ENCODE results near the gene C1QL3. TPM values are rescaled to one million over a fixed set of nuclear protein-coding genes. Genes with fewer than 3 reads are reported as not detected.
A peak's percentile ranks its signal among the peaks of the same experiment; 100 is the strongest.

C1QL3 gene
- total and polyA plus RNA-seq, 7 experiments from 2014 or later, result 0.58 TPM; not detected in 6

DNA sequence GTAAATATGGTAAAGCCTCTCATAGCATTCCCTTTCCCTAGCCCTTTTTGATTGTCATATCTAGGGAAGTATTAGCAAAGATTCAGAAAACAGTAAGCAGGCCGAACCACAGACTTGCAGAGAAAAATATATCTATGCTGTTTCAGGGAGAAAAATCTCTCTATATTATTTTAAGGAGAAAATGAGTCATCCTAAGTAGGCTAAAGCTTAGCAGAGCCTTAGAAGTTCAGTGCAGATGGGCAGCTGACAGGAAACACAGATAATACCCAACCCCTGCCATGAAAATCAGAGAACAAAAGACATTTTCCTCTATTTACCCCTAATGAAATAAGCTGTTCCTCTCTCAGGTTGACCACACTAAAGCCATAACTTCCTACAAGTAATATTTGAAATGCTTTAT, 16.5 kb downstream of the C1QL3 start:
- peaks cover 0 to 4% (median 0%) of the 10 kb centered on the region in 7 donors for H3K4me1 Mint-ChIP-seq
- Histone ChIP-seq H3K4me1 (ENCODE audit: control insufficient read depth in 2 of 2, insufficient read depth in 2 of 2, low read length in 2 of 2) (no peaks in the 10 kb centered on the region), H3K27ac (ENCODE audit: low read depth, low read length) (no peak overlapping the region), H3K36me3 (ENCODE audit: control insufficient read depth in 2 of 3, insufficient read depth in 3 of 3, low read length in 3 of 3) (peaks cover 0 to 26% (median 0%) of the 10 kb centered on the region in 3 experiments), H3K9me3 (ENCODE audit: control insufficient read depth in 2 of 3, low read length in 3 of 3) (no peaks in the 10 kb centered on the region), H3K27me3 (ENCODE audit: control insufficient read depth in 2 of 2, insufficient read depth in 2 of 2, low read length in 2 of 2) (no peaks in the 10 kb centered on the region), H3K4me3 (ENCODE audit: low read length) (no peak overlapping the region)
- peaks cover 0 to 4% (median 0%) of the 10 kb centered on the region in 11 donors for H3K9me3 Mint-ChIP-seq
- intact Hi-C loops (cut with micrococcal nuclease), result no loop called here
- peaks cover 0 to 27% (median 14%) of the 10 kb centered on the region in 5 donors for H3K36me3 Mint-ChIP-seq
- H3K27me3 Mint-ChIP-seq, result no peaks in the 10 kb centered on the region
- no peak for DNase-seq
- ChIA-PET POLR2A (no interaction called here), CTCF (no interaction called here)
- ATAC-seq, result no peak
- no peak overlapping the region for H3K27ac Mint-ChIP-seq
- no peak overlapping the region for H3K4me3 Mint-ChIP-seq

DNA sequence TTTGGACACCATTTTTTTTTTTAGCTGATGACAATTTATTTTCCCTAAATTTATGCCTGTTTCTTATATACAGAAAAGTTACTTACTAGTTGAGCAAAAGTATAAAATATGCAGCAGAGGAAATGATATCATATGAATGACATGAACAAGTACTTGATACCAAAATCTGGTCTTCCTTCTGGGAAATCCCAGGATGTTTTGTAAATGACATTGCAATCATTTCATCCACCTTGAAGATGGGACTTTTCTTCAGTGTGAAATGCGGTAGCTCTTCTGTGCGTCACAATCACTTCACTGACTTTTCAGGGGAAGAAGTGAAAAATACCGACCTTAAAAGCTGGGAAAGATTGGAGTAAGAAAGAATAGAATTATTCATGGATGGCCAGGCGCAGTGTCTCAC, 23.8 kb downstream of the C1QL3 start:
- Histone ChIP-seq H3K4me1 (ENCODE audit: control insufficient read depth in 2 of 2, insufficient read depth in 2 of 2, low read length in 2 of 2) (no peaks in the 10 kb centered on the region), H3K36me3 (ENCODE audit: control insufficient read depth in 2 of 3, insufficient read depth in 3 of 3, low read length in 3 of 3) (peaks cover 0 to 5% (median 0%) of the 10 kb centered on the region in 3 experiments), H3K4me3 (ENCODE audit: low read length) (no peak overlapping the region), H3K27ac (ENCODE audit: low read depth, low read length) (no peak overlapping the region), H3K27me3 (ENCODE audit: control insufficient read depth in 2 of 2, insufficient read depth in 2 of 2, low read length in 2 of 2) (no peaks in the 10 kb centered on the region), H3K9me3 (ENCODE audit: control insufficient read depth in 2 of 3, low read length in 3 of 3) (no peaks in the 10 kb centered on the region)
- peaks cover 0 to 17% (median 5%) of the 10 kb centered on the region in 7 donors for H3K4me1 Mint-ChIP-seq
- no peak overlapping the region for H3K4me3 Mint-ChIP-seq
- DNase-seq (no peak), ATAC-seq (no peak)
- no peaks in the 10 kb centered on the region for H3K9me3 Mint-ChIP-seq
- intact Hi-C loops (cut with micrococcal nuclease), result no loop called here
- ChIA-PET POLR2A (no interaction called here), CTCF (no interaction called here)
- no peaks in the 10 kb centered on the region for H3K27me3 Mint-ChIP-seq
- peaks cover 1 to 58% (median 26%) of the 10 kb centered on the region in 5 donors for H3K36me3 Mint-ChIP-seq
- H3K27ac Mint-ChIP-seq, result no peak overlapping the region

DNA sequence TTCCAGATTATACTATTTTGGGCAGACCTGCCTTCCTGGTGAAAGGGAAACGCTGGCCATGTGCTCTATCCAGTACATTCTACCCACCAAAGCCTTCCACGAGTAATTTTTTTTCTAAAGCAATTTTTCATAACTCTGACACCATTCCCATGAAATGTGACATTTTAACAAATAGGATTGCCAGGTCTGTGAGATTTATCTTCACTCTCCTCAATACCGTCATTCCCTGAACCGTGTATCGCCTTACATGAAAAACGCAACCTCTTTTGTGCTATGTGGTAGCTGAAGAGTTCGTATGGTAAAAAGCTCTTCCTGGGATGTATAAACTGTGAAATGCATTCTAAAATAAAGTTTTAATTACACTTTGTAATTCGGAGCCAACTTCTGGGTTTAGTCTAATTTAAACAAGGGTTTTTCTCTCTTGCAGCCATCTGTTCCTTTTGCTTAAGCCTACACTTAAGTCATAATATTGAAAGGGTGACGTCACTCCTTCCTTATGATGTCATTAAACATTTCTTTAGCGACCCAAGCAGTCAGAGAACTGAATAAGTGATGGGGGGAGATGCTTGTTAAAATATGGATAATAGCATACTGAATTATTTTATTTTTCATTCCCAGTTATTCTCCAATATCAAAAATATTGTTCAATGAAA, 27.7 kb downstream of the C1QL3 start:
- Mint-ChIP-seq H3K9me3 (no peaks in the 10 kb centered on the region), H3K36me3 (peaks cover 4 to 73% (median 41%) of the 10 kb centered on the region in 5 donors), H3K4me1 (peaks cover 0 to 27% (median 4%) of the 10 kb centered on the region in 7 donors), H3K27ac (peak overlapping the region in 1 of 9 donors; percentile 51), H3K27me3 (no peaks in the 10 kb centered on the region), H3K4me3 (no peak overlapping the region)
- H3K4me1 ChIP-seq (ENCODE audit: control insufficient read depth in 2 of 2, insufficient read depth in 2 of 2, low read length in 2 of 2), result no peaks in the 10 kb centered on the region
- no peak for DNase-seq
- peaks cover 0 to 14% (median 0%) of the 10 kb centered on the region in 3 experiments for H3K36me3 ChIP-seq (ENCODE audit: control insufficient read depth in 2 of 3, insufficient read depth in 3 of 3, low read length in 3 of 3)
- H3K27me3 ChIP-seq (ENCODE audit: control insufficient read depth in 2 of 2, insufficient read depth in 2 of 2, low read length in 2 of 2), result no peaks in the 10 kb centered on the region
- ChIA-PET CTCF (no interaction called here), POLR2A (no interaction called here)
- intact Hi-C loops (cut with micrococcal nuclease), result no loop called here
- H3K9me3 ChIP-seq (ENCODE audit: control insufficient read depth in 2 of 3, low read length in 3 of 3), result no peaks in the 10 kb centered on the region
- H3K4me3 ChIP-seq (ENCODE audit: low read length), result no peak overlapping the region
- no peak overlapping the region for H3K27ac ChIP-seq (ENCODE audit: low read depth, low read length)
- ATAC-seq, result no peak

DNA sequence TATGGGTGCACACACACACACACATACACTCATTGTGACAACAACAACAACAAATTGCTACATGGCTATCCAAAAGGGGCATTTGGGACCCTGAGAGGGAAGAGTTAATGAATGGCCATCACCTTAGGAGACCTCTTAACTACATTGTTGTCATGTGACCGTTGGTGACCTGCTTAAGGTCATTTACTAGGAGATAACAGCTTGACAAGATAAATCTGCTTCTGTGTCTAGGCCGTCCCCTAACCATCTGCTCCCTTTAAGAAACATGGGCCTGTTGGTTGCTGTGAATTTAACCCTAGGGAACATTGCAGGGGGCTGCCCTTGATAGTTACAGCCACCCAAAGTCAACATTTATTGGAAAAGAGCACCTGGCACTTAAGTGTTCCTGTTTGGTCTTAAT, 29.7 kb downstream of the C1QL3 start:
- Mint-ChIP-seq H3K4me3 (no peak overlapping the region), H3K4me1 (peaks cover 0 to 21% (median 0%) of the 10 kb centered on the region in 7 donors), H3K27ac (no peak overlapping the region), H3K27me3 (no peaks in the 10 kb centered on the region), H3K9me3 (no peaks in the 10 kb centered on the region), H3K36me3 (peaks cover 3 to 69% (median 40%) of the 10 kb centered on the region in 5 donors)
- H3K4me3 ChIP-seq (ENCODE audit: low read length), result no peak overlapping the region
- H3K36me3 ChIP-seq (ENCODE audit: control insufficient read depth in 2 of 3, insufficient read depth in 3 of 3, low read length in 3 of 3), result peaks cover 0 to 19% (median 5%) of the 10 kb centered on the region in 3 experiments
- ChIA-PET CTCF (no interaction called here), POLR2A (no interaction called here)
- DNase-seq (no peak), ATAC-seq (no peak)
- no peaks in the 10 kb centered on the region for H3K9me3 ChIP-seq (ENCODE audit: control insufficient read depth in 2 of 3, low read length in 3 of 3)
- H3K27me3 ChIP-seq (ENCODE audit: control insufficient read depth in 2 of 2, insufficient read depth in 2 of 2, low read length in 2 of 2), result no peaks in the 10 kb centered on the region
- intact Hi-C loops (cut with micrococcal nuclease), result no loop called here
- H3K27ac ChIP-seq (ENCODE audit: low read depth, low read length), result no peak overlapping the region
- H3K4me1 ChIP-seq (ENCODE audit: control insufficient read depth in 2 of 2, insufficient read depth in 2 of 2, low read length in 2 of 2), result no peaks in the 10 kb centered on the region

DNA sequence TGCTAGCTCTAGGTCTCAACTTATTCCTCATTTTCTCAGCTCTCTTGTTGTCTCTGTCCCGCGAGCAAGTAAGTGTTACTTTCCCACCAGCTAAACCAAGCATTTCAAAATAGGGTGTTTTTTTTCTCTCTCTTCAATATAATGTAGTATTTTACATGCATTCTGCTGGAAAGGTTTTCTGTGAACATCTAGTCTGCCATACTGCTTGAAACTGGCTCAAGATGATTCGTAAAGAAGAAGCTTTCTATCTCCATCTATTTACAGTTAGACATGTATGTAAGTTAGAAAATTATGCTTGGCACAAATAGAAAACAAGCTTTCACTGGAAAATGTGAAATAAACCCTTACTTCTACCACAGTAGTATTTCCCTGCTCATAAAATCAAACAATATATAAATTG, 31.2 kb downstream of the C1QL3 start:
- peaks cover 0 to 14% (median 12%) of the 10 kb centered on the region in 3 experiments for H3K36me3 ChIP-seq (ENCODE audit: control insufficient read depth in 2 of 3, insufficient read depth in 3 of 3, low read length in 3 of 3)
- H3K9me3 Mint-ChIP-seq, result no peaks in the 10 kb centered on the region
- ATAC-seq (no peak), DNase-seq (no peak)
- POLR2A ChIA-PET, result no interaction called here
- H3K4me3 Mint-ChIP-seq, result no peak overlapping the region
- H3K27me3 ChIP-seq (ENCODE audit: control insufficient read depth in 2 of 2, insufficient read depth in 2 of 2, low read length in 2 of 2), result no peaks in the 10 kb centered on the region
- H3K4me3 ChIP-seq (ENCODE audit: low read length), result no peak overlapping the region
- CTCF ChIA-PET, result interaction anchor here (0.6 kb wide), 2 partner anchors 317 to 693 kb away, joined by 3 to 5 read pairs; no protein-coding TSS in a partner anchor
- H3K4me1 Mint-ChIP-seq, result peaks cover 0 to 12% (median 0%) of the 10 kb centered on the region in 7 donors
- H3K27me3 Mint-ChIP-seq, result no peaks in the 10 kb centered on the region
- H3K9me3 ChIP-seq (ENCODE audit: control insufficient read depth in 2 of 3, low read length in 3 of 3), result no peaks in the 10 kb centered on the region
- H3K27ac ChIP-seq (ENCODE audit: low read depth, low read length), result no peak overlapping the region
- H3K36me3 Mint-ChIP-seq, result peaks cover 3 to 71% (median 45%) of the 10 kb centered on the region in 5 donors
- no peaks in the 10 kb centered on the region for H3K4me1 ChIP-seq (ENCODE audit: control insufficient read depth in 2 of 2, insufficient read depth in 2 of 2, low read length in 2 of 2)
- intact Hi-C loops (cut with micrococcal nuclease), result no loop called here
- no peak overlapping the region for H3K27ac Mint-ChIP-seq

DNA sequence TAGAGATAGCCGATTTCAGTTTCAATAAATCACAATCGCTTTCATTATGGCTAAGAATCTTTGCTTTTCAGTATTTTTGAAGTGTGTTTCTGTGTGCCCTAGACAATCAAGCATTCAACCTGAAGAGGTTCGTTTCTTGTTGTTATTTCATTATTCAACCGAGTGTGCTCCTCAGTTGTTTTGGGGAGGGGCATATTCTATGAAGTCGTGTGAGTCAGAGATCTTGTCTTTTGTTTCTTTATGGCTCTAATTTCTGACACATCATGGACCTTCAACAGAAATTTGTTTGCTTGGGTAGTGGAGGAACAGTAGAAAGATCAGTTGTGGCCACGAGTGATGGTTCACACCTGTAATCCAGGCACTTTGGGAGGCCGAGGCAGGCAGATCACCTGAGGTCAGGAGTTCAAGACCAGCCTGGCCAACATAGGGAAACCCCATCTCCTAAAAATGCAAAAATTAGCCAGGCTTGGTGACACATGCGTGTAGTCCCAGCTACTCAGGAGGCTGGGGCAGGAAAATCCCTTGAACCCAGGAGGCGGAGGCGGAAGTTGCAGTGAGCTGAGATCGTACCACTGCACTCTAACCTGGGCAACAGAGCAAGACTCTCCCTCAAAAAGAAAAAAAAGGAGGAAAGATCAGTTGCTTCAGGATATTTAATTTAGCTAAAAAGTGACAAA, 38.3 kb downstream of the C1QL3 start:
- Histone ChIP-seq H3K4me1 (ENCODE audit: control insufficient read depth in 2 of 2, insufficient read depth in 2 of 2, low read length in 2 of 2) (no peaks in the 10 kb centered on the region), H3K36me3 (ENCODE audit: control insufficient read depth in 2 of 3, insufficient read depth in 3 of 3, low read length in 3 of 3) (peaks cover 0 to 12% (median 6%) of the 10 kb centered on the region in 3 experiments), H3K27ac (ENCODE audit: low read depth, low read length) (no peak overlapping the region), H3K9me3 (ENCODE audit: control insufficient read depth in 2 of 3, low read length in 3 of 3) (no peaks in the 10 kb centered on the region), H3K4me3 (ENCODE audit: low read length) (no peak overlapping the region), H3K27me3 (ENCODE audit: control insufficient read depth in 2 of 2, insufficient read depth in 2 of 2, low read length in 2 of 2) (no peaks in the 10 kb centered on the region)
- ATAC-seq (no peak), DNase-seq (no peak)
- Mint-ChIP-seq H3K27ac (peak overlapping the region in 1 of 9 donors; percentile 14), H3K27me3 (no peaks in the 10 kb centered on the region), H3K4me3 (no peak overlapping the region), H3K4me1 (peaks cover 0 to 11% (median 4%) of the 10 kb centered on the region in 7 donors), H3K36me3 (peaks cover 0 to 53% (median 41%) of the 10 kb centered on the region in 5 donors), H3K9me3 (no peaks in the 10 kb centered on the region)
- intact Hi-C loops (cut with micrococcal nuclease), result no loop called here
- ChIA-PET CTCF (interaction anchor here (0.6 kb wide), 1 partner anchor 139 kb away, joined by 5 read pairs; no protein-coding TSS in a partner anchor), POLR2A (no interaction called here)

Measured in naive thymus-derived CD4-positive, alpha-beta T cell (primary cell).